Measurements from ENCODE around the gene CASD1.

The CASD1 gene

DNA sequence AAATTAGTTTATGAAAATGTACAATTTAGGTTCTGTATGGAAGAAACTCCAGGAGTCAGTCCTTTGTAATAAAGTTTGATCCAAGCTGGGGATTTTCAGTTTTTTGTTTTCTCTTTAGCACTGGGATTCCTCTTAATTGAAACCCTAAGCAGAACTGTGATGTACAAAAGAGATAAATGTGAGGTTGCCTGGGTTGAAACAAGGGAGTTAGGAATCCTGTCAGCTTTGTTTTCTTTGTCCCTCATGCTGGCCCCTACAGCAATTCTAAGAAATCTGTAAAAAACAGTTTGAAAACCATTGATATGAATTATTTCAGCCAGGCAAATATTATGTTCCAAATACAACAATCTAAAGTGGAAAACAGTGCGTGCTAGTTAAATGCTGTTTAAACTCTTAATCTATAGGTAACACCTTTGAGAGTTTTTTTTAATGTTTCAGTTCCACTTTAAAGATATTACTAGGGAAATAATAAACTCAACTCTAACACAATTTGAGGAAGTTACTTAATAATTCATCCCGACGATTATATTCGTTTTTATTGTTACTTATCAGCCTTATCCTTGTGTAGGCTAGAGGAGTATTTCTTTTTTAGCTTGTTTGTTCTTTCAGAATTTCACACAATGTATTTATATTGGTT is 81.0 kb downstream of the CASD1 start:
- DNase-seq: no peak

DNA sequence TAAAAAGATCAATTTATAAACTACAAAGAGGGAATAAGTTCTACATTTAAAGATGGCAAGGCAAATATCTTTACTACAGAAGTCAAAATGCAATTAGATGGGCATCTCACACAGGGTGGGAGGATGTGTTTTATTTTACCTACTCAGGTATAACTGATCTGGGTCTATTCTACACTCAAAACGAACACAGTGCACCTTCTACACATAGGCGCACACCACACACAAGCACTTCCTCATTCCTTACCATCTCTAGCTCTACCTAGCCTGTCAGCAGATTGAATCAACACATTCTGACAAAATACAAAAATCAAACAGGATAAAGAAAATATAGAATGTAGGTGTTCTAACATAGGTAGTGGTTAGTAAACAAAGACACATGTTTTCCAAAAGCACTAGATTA is 81.6 kb downstream of the CASD1 start:
- no peak for DNase-seq

DNA sequence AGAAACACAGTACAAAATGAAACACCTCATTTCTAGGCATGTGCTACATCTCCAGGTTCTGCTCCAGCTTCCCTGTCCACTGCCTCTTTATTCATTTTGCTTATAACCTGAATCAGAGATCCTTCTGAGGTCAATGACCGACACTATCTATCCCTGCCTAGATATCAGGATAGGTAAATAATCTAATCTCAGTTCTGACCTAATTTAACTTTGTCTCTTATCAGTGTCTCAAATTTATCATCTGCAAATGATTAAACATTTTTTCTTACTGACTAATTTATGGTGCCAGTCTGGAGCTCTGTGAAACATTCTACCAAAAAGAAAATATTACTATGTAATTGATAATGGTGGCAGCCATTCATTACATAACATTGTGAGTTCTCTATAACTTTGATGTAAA is 85.3 kb downstream of the CASD1 start:
- DNase-seq: no peak

DNA sequence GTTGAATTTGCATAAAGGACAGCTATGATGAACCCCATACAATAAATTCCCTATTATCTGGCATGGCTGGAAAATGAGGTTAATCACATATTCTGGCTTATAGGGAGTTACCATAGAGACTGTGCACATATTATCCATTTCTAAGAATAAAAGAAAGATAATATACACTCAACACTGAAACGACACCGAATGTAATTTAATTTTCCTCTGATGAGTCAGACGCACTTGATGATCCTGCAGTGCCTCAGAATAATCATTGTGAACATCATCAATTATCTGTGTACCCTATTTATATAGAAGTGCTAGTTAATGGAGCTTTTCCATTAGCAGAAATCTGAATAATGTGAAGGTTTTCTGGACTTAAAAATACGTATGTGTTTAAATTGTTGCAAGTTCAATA is 86.1 kb downstream of the CASD1 start:
- DNase-seq: no peak

DNA sequence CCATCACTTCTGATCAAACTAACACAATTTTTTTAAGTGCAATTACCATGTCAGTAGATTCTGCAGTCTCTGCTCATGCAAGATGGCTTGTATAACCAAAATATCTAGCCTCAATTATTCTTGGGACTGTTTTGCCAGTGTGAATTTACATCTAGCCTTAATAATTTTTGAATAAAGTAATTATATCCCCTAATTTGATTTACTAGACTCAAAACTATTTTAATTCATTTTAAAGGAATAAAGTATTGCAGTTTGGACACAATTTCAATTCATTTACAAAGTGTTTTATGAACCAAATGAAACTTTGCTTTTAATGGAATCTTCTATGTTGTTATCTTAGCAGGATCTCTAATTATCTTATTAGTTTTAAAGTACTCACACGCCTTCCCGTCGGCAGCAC is 90.7 kb downstream of the CASD1 start:
- no peak for DNase-seq

DNA sequence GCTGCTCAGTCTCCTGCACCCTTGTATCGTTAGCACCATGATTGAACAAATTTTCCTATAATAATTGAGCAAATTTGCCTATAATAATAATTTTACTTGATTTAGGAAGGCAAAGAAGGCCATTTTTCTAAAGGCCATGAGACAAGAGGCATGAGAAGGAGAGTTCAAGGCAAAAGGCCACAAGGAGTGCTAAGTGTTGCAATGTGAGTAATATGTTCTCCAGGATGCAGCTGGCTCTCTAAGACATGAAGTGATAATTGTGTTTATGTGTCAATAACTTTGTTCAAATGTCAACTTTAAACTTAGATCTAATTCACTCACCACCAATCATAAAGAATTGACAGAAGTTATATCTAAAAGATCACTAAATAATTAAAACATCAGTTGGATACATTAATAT is 92.6 kb downstream of the CASD1 start:
- DNase-seq: no peak

DNA sequence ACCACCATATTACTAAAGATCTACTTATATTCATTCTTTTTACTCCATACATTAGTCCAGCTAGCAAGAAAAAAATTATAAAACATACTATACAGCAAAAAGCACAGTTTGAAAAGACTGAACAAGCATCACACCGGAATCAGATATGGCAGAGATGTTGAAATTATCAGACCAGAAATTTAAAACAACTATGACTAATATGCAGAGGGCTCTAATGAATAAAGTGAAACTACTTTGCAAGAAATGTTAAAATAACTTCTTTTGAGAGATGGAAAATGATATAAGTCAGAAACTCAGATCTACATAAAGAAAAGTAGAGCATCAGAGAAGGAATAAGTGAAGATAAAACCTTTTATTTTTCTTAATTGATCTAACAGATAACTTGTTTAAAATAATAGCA is 95.4 kb downstream of the CASD1 start:
- DNase-seq: no peak
